Globus pallidus (tissue), 1 donor: ENCODE results near the gene WDPCP.
"Not testable (repeated sequence)": the region's sequence is repeated elsewhere in the genome, so short reads cannot be mapped to it uniquely, and the experiment has no call there.

Experiments used
- DNase-seq: peaks from one replicate; pipeline ENCODE4 v3.0.0-alpha.2; 2015; ENCODE audit warnings: low spot score

WDPCP gene

DNA sequence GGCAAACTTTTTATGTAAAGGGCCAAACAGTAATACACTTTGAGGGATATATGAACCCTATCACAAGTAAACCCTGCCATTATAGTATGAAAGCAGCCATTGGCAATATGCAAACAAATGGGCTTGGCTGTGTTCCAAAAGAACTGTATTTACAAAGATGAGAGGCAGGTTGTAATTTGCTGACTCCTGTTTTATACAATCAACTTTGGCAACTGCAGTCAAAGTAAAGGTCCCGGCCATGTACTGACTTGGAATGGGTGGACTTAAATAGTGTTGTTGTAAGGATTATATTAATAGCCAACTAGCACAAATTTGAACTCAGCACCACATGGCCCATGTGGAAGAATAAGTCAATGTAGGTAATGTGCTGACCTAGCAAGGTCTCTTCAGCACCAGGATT is 223.4 kb downstream of the WDPCP start:
- DNase-seq, result no peak

DNA sequence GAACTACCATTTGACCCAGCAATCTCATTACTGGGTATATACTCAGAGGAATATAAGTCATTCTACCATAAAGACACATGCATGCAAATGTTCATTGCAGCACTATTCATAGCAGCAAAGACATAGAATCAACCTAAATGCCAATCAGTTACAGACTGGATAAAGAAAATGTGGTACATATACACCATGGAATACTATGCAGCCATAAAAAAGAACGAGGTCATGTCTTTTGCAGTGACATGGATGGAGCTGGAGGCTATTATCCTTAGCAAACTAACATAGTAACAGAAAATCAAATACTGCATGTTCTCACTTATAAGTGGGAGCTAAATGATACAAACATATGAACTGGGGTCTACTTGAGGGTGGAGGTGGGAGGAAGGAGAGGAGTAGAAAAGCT is 230.6 kb downstream of the WDPCP start:
- DNase-seq, result not testable (repeated sequence)

DNA sequence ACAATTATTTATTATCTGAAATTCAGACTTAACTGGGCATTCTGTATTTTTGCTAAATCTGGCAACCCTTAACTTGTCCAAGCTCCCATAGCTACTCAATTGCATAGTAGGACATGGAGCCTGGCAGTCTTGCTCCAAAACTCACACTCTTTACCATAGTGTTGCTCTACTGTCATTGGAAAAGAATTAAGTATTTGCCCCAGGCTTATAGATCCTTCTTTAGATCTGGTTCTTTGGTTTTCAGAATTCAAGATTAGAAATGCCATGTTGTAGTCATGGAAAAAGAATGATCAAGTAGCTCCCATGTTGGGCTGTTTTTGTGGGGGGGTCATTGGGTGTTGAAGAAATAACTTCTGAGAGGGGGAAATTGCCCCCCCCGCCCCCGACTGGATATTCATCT is 240.9 kb downstream of the WDPCP start:
- no peak for DNase-seq

DNA sequence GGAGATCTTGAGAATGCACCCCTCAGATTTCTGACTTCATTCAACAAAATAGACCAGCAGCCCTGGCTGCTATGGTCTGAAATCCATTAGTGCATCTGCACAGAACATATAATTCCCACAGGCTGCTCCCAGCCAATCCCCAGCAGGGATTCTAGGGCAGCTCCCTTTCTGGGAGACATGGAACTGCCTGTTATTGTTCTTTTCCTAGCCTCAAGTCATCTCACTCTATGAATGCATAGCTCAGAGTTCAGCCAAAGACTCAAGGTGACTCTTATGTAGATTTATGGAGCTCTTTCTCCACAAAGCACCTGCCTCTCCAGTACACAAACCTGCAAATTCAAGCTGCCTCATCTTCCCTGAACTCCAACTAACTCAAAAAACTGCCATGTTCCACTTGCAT is 241.9 kb downstream of the WDPCP start:
- DNase-seq, result no peak

DNA sequence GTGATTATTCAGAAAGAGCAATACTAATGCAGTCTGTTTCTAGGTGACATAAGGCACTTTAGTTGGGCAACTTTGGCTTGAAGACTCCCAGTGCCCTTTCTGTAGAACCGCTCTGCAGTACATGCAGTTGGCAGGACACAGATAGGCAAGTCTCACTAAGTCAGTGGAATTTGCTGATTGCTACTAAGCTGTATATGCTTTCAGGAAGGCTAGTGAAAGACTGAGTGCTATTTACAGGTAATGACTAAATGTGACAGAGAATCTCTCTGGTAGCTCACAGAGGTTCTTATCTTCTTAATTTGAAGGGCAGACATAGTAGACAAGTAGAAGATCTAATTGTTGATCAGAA is 243.0 kb downstream of the WDPCP start:
- no peak for DNase-seq

DNA sequence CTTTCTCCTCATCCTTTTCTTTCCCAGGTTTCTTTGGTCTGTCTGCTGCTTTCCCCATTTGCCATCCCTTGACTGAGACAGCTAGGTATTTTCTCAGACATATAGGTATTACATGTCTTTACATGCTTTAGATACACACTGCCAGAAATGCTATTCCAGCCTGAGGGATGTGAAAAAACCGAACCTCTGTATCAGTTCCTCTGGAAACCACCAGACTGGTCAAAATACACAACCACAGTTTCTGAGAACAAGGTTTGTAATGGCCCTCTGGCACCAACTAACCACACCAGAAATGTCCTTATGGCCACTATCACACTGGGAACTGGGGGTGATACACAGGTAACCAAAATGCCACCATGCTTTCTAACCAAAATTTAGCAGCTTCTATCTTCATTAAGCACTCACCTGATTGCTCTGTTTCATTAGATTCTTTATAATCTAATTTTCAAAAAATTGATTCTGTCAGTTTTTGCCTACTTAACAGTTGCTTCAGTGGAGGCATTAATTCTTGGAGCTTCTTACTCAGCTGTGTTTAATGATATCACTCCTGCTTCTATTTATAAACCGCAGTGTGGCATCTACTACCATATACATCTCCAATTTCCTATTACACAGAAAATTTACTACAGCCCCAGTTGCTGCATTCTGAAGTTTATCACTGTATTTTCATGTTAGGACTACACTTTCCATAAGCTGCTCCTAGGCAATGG is 243.5 kb downstream of the WDPCP start:
- DNase-seq, result no peak

DNA sequence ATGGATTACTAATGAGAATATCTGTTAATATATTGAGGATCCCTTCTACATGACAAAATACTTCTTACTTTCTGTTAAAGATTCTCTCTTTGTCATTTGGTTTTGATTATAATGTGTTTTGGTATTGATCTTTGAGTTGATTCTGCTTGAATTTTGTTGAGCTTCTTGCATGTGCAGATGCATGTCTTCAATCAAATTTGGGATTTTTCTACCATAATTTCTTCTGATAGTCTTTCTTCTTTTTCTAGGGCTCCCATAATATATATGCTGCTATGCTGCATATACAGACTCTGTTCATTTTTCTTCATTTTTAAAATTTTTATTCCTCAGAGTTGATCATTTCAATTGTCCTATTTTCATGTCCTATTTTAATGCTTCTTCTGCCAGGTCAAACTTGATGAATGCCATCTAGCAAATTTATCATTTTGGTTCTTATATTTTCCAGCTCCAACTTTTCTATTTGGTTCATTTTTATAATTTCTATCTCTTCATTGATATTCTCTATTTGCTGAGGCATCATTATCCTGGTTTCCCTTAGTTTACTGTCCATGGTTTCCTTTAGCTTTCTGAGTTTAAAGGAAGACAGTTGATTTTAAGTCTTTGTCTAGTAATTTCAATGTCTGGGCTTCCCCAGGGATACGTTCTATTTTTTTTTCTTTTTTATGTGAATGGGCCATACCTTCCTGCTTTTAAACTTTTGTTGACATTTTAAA is 244.7 kb downstream of the WDPCP start:
- no peak for DNase-seq

DNA sequence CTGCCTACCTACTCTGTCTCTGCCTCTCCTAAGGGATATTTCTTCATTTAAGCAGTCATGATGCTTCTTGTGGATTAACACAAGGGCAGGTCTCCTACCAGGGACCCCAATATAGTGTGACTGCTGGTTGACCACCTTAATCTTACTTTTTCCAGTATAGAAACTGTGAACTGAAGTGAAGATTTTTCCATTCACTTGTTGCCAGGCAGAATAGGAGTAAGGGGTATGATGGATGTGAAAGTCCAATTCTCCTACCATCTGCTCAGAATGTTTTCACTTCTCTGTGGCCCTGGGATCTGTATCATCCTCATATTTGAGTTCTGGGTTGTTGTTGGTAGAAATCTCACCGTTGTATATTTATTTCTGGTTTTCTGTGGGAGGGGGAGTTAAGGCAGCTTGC is 247.8 kb downstream of the WDPCP start:
- no peak for DNase-seq

DNA sequence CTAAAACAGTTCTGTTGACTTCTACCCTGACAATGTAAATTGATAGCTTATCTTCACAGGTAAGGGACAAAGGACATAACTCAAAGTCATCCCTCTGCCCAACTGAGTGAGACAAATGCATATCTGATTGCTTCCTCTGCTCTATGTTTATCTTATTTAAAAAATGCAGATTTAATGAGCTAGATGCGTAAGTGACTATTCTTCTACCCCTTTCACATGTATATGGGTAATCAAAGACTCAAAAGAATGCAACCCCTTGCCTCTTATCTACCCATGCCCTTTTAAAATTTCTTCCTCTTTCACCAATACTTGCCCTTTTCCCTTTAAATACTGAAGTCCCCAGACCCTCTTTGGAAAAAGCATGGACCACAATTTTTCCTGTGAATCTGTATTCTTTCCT is 253.4 kb downstream of the WDPCP start:
- no peak for DNase-seq

DNA sequence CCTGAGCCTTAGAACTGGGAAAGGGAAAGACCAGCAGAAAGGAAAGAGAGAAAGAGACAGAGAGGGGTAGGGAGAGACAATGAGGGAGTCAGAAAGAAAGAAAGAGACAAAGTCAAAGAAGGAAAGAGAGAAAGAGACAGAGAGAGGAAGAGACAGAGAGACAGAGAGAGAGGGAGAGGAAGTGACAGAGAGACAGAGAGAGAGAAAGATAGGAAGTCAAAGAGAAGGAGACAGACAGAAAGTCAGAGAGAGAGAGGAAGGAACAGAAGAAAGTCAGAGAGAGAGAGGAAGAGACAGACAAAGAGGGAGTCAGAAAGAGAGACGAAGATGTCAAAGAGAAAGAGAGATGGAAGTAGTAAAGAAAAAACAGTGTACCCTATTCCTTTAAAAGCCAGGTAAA is 261.8 kb downstream of the WDPCP start:
- DNase-seq, result no peak

DNA sequence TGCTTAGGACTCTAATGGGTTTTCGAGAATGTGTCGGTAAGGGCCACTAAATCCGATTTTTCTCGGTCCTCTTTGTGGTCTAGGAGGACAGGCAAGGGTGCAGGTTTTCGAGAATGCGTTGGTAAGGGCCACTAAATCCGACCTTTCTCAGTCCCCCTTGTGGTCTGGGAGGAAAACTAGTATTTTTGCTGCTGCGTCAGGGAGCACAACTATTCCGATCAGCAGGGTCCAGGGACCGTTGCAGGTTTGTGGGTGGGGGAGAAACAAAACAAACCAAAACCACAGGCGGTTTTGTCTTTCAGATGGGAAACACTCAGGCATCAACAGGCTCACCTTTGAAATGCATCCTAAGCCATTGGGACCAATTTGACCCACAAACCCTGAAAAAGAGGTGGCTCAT is 264.6 kb downstream of the WDPCP start:
- not testable (repeated sequence) for DNase-seq

DNA sequence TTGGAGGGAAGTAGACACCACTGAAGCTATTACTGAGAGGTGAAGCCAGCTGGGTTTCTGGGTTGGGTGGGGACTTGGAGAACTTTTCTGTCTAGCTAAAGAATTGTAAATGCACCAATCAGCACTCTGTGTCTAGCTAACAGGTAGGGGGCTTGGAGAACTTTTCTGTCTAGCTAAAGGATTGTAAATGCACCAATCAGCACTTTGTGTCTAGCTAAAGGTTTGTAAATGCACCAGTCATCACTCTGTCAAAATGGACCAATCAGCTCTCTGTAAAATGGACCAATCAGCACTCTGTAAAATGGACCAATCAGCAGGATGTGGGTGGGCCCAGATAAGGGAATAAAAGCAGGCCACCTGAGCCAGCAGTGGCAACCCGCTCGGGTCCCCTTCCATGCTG is 266.3 kb downstream of the WDPCP start:
- DNase-seq, result not testable (repeated sequence)

DNA sequence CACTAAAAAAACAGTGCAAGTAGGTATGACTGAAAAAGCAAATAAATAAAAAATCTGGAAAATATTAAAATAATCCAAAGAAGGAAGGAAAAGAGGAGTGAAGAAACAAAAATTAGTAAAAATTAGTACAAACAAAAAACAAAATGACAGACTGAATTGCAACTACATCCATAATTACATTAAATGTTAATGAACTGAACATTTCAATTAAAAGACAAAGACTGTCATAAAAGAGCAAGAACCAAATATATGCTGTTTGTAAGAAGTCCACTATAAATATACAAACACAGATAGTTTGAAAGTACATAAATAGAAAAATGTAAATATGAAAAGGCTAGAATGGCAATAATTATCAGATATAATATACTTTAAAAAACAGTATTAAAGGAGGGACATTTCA is 267.6 kb downstream of the WDPCP start:
- no peak for DNase-seq

DNA sequence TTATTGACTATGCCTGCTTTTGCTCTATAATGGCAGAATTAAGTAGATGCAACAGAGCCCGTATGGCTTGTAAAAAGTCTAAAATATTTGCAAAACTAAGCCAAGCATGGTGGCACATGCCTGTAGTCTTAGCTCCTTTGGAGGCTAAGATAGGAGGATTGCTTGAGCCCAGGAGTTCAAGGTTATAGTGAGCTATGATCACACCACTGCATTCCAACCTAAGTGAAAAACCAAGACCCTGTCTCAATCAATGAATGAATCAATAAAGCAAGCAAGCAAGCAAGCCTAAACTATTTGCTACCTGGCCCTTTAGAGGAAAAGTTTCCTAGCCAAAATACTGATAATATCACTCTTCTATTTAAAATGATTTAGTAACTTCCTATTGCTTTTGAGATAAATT is 277.7 kb downstream of the WDPCP start:
- no peak for DNase-seq

DNA sequence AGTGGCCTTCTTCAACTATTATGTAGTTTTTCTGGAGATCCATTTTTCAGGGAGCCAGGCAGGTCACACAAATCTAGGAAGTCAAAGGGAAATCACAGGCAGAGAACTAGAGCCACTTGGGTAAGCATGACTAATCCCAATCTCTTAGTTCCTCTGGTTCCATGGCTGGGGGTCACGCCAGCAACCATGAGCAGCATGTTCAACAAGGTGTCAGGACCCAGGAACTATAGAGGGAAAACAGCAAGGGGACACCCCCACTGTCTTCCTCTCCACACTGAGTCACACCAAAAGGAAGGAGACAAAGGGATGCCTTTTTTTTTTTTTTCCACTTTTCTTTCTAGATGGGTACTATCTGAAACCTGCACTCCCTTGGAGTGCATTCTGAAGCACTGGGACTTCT is 286.8 kb downstream of the WDPCP start:
- DNase-seq, result no peak

DNA sequence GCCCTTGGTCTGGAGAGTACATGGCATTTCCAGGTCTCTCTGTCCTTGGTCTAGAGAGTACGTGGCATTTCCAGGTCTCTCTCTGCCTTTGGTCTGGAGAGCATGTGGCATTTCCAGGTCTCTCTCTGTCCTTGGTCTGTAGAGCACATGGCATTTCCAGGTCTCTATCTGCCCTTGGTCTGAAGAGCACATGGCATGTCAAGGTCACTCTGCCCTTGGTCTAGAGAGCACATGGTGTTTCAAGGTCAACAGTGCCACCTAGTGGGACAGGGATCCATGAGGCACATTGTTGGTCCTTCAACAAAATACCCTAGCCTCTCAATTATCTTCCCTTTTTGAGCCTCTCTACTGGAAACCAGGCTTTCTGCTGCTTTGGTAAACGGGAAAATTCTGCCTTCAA is 287.4 kb downstream of the WDPCP start:
- no peak for DNase-seq

DNA sequence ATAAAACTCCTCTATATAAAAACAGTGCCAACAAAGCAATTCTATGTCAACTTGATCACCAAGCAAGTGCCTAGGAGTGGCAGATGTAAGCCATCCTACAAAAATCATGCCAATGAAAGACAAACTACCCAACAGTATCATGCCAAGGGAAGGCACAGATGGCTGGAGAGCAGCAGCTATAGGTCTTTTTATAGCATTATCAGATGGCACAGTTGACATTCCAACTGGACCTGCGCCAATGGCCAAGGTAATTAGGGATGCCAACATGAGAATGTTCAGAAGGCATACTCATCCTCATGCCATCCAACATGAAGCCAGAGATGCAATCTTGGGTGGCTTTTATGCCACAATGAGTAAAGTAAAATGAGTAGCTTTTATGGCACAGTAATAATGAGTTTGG is 300.3 kb downstream of the WDPCP start:
- DNase-seq, result no peak

DNA sequence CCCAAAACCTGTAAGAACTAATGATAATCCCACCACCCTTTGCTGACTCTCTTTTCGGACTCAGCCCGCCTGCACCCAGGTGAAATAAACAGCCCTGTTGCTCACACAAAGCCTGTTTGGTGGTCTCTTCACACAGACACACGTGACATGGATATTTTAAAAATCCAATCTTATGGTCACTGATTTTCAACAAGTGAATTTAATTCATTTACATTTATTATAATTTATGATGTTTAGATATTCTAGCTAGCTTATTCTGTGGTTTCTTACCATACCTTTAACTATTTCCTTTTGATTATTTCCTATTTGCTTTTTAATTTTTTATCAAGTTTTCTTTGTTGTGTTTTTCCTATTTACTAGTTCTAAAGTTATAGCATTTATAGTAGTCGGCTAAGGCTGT is 301.8 kb downstream of the WDPCP start:
- DNase-seq, result not testable (repeated sequence)

DNA sequence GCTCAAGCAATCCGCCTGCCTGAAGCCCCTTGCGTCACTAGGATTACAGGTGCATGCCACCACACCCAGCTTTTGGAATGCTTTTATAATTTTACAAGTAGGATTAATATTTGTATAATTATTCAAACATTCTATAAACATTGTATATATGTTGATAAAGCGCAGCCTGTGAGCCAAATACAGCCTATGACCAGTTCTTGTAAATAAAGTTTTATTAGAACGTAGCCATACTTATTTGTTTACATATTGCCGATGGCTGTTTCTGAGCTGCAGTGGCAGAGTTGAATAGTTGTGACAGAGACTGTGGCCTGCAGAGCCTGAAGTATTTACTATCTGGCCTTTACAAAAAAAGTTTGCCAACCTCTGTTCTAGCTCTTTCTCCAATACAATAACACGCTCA is 305.0 kb downstream of the WDPCP start:
- no peak for DNase-seq

DNA sequence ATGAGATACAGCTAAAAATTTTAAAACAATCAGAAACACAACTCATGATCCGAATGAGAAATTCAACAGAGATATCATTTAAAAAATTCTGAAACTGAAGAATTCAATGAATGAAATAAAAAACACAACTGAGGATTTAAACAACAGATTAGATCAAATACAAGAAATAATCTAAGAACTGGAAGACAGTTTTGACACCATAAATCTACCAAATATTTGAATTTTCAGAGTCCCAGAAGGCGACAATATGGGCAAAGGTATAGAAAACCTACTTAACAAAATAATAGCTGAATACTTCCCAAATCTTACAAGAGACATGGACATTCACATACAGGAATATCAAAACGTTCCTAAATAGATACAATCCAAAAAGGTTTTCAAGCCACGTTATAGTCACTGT is 315.7 kb downstream of the WDPCP start:
- DNase-seq, result no peak

DNA sequence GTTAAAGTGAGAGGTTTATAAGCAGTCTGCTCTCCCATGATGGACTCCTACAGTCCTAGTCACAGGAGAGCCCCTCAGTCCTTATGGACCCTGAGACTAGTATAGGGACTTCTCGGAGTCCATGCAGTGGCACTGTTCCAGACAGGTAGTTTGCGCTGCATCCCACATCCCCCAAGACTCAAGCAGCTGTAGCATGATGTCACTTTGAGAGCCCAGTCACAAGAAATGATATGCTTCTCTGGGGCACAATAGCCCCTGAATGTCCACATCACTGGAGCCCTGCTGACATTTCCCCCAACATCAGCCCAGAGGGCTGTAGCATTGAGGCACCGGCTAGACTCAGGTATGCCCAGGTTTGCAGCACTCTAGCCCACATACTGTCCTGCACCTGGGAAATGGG is 317.6 kb downstream of the WDPCP start:
- no peak for DNase-seq

DNA sequence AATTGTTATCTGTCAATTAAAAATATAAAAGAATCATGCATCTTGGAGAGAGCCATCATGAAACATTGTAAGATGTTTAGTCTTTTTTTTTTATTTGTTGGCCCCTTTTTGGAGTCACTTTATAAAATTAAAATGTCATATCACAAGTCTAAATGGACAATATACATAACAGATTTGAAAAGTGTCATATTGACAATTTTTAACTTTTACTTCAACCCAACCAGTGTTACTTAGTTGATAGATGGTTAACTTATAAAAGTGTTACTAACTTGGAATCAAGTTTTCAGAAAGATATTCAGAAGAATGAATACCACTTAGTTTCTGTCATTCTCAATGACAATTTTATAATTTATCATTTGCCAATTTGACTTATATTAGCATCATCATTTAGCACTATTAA is 319.3 kb downstream of the WDPCP start:
- DNase-seq, result no peak

DNA sequence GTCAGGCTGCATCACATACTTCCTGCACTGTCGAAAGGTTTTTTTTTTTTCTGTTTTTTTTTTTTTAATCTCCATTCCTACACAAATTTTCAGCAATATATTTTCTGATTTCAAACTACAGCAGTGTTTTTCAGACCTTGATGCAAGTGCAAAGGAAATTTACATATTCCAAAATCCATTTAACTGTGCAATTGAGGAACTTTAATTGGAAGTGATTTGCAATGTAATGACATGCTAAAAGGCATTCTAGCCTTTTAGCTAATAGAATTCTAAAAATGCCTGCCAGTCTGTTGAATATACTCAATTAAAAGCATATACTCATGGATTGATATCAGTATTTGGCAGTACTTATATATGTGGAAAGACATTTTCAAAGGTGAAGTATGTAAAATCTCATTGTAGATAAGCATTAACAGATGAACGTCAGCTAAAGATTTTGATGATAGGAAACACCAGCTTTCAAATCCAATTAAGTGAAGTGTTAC is 327.1 kb downstream of the WDPCP start:
- no peak for DNase-seq

DNA sequence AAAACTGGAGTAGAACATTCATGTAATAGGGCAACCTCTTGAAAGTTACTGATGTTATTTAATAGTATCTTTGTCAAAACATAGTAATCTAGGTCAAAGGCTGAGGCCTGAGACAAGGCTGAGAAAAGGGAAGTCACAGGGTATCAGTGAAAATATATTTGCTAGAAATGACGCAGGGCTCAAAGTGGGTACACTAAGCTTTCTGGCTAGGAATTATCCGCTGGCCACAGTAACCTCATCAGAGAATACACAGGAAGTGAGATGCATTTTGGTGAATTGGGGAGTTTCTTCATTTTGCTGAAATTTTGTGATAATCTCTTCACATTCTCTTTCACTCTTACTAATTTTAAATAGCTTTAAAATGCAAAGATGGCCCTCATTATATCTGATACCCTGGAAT is 330.8 kb downstream of the WDPCP start:
- no peak for DNase-seq
